Mammary epithelial cell (primary cell): Measurements from ENCODE around the gene PLA2R1.

Experiments
- CTCF ChIP-seq, 2 donors: IDR thresholded peaks in 1 of 2; conservative IDR thresholded peaks in 1 of 2; 2 replicates each; pipeline ENCODE4 v1.5.1; 2011 to 2012; ENCODE audit warnings: inconsistent platforms in 2 of 2, low read length in 2 of 2, mild to moderate bottlenecking in 2 of 2, control low read depth in 1 of 2, low read depth in 1 of 2; ENCODE audit not compliant: insufficient read depth in 1 of 2; ENCODE audit errors: extremely low read depth in 1 of 2
- EZH2 ChIP-seq: IDR thresholded peaks from 2 replicates; pipeline ENCODE4 v1.6.1; 2012; ENCODE audit warnings: low read length, inconsistent platforms, borderline replicate concordance

- TF ChIP-seq CTCF (conservative IDR thresholded peaks at IDR 0.05 in 1 of 2, IDR thresholded peaks at IDR 0.05 in 1 of 2; ENCODE audit: extremely low read depth in 1 of 2, insufficient read depth in 1 of 2, low read depth in 1 of 2, low read length in 2 of 2), result no peak
- no peak for TF ChIP-seq EZH2
These were observed 55.9 kb downstream of the PLA2R1 start for GRCh38 chr2:160006475-160006874.
